ENCODE measurements around the gene RBM10. TPM values are rescaled to one million over a fixed set of nuclear protein-coding genes. Genes with fewer than 3 reads are reported as not detected.

RBM10 gene
- total and polyA plus RNA-seq, 9 of the 15 experiments (the other 6 are each of a cell fraction or from before 2014, with no cell fraction given): 1.1 to 61.7 (median 31.5) TPM

DNA sequence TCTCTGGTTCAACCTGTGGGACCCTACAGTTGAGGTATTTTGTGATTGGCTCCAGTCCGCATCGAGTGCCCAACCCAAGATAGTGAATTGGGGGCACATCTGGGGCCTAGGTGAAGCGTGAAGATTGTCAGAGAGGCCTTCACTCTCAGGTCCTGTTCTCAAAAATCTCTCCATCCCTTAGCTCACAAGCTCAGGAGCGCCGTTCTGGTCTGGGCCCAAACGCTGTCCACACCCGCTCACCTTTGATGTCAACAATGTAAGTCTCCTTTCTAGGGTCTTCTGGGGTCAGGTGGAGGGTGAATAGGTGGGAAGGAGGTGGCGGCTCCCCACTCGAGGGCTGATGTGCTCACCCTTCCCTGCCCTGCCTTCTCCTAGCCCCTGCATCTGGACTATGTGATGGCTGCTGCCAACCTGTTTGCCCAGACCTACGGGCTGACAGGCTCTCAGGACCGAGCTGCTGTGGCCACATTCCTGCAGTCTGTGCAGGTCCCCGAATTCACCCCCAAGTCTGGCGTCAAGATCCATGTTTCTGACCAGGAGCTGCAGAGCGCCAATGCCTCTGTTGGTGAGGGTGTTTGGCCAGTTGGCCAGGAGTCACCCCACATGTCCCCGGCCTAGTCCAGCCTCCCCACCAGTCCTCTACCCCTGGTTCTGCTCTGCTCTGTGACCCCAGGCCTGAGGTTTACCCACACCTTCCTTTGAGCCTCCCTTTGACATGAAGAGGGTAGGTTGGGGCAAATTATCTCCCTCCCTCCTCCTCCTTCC lies 65.8 kb downstream of the RBM10 start:
- Histone ChIP-seq H3K9ac (ENCODE audit: insufficient read depth in 1 of 2, low read depth in 2 of 2, low read length in 2 of 2) (peak overlapping the region in 1 of 2 experiments; percentile 52; a peak in 1 of 4 replicates), H2AFZ (ENCODE audit: low read depth, low read length) (no peak overlapping the region), H3K4me2 (ENCODE audit: insufficient read depth, low read length) (no peak overlapping the region), H3K9me3 (replicated peaks; ENCODE audit: control insufficient read depth, insufficient read depth, low read depth, low read length) (no peaks in the 10 kb centered on the region), H3K36me3 (ENCODE audit: control insufficient read depth, insufficient read depth, low read length) (peaks cover 90% of the 10 kb centered on the region), H4K20me1 (replicated peaks; ENCODE audit: control insufficient read depth, insufficient read depth, low read length) (0 out of 2 replicates have a peak, but pooled peaks cover 5% of the 10 kb centered on the region), H3K27ac (ENCODE audit: extremely low read depth, low read depth, low read length) (no peak overlapping the region), H3K27me3 (ENCODE audit: control insufficient read depth in 2 of 2, insufficient read depth in 2 of 2, low read length in 2 of 2) (no peaks in the 10 kb centered on the region), H3K79me2 (ENCODE audit: control insufficient read depth, insufficient read depth, low read length) (no peaks in the 10 kb centered on the region), H3K4me3 (no peak overlapping the region), H3K4me1 (replicated peaks in 1 of 2; ENCODE audit: control insufficient read depth in 2 of 2, insufficient read depth in 2 of 2, low read length in 2 of 2) (no peaks in the 10 kb centered on the region; a peak in 1 of 5 replicates), H3K9me1 (ENCODE audit: control insufficient read depth, insufficient read depth, low read length) (no peaks in the 10 kb centered on the region)
- in situ Hi-C loops (cut with MboI): no loop called here
- no peak for TF ChIP-seq ZNF551 (CRISPR knock-in tag; IDR thresholded peaks at IDR 0.05)
- no peak for TF ChIP-seq PURB (CRISPR knock-in tag; IDR thresholded peaks at IDR 0.05; ENCODE audit: low read depth)
- TF ChIP-seq EHMT2 (IDR thresholded peaks at IDR 0.05): no peak
- no peak for TF ChIP-seq EZH2 (IDR thresholded peaks at IDR 0.05; ENCODE audit: borderline replicate concordance, low read depth, low read length)
- TF ChIP-seq, protein P1, sequence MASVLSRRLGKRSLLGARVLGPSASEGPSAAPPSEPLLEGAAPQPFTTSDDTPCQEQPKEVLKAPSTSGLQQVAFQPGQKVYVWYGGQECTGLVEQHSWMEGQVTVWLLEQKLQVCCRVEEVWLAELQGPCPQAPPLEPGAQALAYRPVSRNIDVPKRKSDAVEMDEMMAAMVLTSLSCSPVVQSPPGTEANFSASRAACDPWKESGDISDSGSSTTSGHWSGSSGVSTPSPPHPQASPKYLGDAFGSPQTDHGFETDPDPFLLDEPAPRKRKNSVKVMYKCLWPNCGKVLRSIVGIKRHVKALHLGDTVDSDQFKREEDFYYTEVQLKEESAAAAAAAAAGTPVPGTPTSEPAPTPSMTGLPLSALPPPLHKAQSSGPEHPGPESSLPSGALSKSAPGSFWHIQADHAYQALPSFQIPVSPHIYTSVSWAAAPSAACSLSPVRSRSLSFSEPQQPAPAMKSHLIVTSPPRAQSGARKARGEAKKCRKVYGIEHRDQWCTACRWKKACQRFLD (CRISPR knock-in tag; IDR thresholded peaks at IDR 0.05): no peak
- TF ChIP-seq POLR2B (IDR thresholded peaks at IDR 0.05; ENCODE audit: low read depth, partially characterized antibody): no peak
- TF ChIP-seq, protein P2, sequence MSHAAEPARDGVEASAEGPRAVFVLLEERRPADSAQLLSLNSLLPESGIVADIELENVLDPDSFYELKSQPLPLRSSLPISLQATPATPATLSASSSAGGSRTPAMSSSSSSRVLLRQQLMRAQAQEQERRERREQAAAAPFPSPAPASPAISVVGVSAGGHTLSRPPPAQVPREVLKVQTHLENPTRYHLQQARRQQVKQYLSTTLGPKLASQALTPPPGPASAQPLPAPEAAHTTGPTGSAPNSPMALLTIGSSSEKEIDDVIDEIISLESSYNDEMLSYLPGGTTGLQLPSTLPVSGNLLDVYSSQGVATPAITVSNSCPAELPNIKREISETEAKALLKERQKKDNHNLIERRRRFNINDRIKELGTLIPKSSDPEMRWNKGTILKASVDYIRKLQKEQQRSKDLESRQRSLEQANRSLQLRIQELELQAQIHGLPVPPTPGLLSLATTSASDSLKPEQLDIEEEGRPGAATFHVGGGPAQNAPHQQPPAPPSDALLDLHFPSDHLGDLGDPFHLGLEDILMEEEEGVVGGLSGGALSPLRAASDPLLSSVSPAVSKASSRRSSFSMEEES (CRISPR knock-in tag; IDR thresholded peaks at IDR 0.05): no peak
- TF ChIP-seq, protein P3, sequence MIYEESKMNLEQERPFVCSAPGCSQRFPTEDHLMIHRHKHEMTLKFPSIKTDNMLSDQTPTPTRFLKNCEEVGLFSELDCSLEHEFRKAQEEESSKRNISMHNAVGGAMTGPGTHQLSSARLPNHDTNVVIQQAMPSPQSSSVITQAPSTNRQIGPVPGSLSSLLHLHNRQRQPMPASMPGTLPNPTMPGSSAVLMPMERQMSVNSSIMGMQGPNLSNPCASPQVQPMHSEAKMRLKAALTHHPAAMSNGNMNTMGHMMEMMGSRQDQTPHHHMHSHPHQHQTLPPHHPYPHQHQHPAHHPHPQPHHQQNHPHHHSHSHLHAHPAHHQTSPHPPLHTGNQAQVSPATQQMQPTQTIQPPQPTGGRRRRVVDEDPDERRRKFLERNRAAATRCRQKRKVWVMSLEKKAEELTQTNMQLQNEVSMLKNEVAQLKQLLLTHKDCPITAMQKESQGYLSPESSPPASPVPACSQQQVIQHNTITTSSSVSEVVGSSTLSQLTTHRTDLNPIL (CRISPR knock-in tag; IDR thresholded peaks at IDR 0.05): no peak
- TF ChIP-seq, protein P4, sequence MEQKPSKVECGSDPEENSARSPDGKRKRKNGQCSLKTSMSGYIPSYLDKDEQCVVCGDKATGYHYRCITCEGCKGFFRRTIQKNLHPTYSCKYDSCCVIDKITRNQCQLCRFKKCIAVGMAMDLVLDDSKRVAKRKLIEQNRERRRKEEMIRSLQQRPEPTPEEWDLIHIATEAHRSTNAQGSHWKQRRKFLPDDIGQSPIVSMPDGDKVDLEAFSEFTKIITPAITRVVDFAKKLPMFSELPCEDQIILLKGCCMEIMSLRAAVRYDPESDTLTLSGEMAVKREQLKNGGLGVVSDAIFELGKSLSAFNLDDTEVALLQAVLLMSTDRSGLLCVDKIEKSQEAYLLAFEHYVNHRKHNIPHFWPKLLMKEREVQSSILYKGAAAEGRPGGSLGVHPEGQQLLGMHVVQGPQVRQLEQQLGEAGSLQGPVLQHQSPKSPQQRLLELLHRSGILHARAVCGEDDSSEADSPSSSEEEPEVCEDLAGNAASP (IDR thresholded peaks at IDR 0.05): no peak
- TF ChIP-seq MCM2 (IDR thresholded peaks at IDR 0.05; ENCODE audit: low read depth): no peak
- no peak for TF ChIP-seq KLF10 (CRISPR knock-in tag; IDR thresholded peaks at IDR 0.05)
- TF ChIP-seq ZNF133 (CRISPR knock-in tag; IDR thresholded peaks at IDR 0.05): no peak
- no peak for TF ChIP-seq ZNF778 (CRISPR knock-in tag; IDR thresholded peaks at IDR 0.05)
- ChIA-PET POLR2A (interaction anchor here (0.7 kb wide), 1 partner anchor 10 kb away, joined by 3 read pairs; no protein-coding TSS in a partner anchor), CTCF (ENCODE audit: low intra/inter-chr PET ratio) (no interaction called here)
- DNase-seq (ENCODE audit: extremely low read depth in 1 of 4, low spot score in 3 of 4) (no peak), FAIRE-seq (no peak), ATAC-seq (no peak)
- no TSS peak for BruUV-seq (replicated peaks)
- intact Hi-C loops (cut with micrococcal nuclease): no loop called here
- WGBS (ENCODE audit: insufficient coverage, low coverage, missing lambda C conversion rate): 93% methylated on average over 9 of the region's 15 CpGs
